K562 (cell line): ENCODE measurements around the gene HELZ.

Experiments used
- CTCF ChIP-seq, 3 experiments: IDR thresholded peaks in 2 of 3; conservative IDR thresholded peaks in 1 of 3; 2 replicates each; pipeline ENCODE4 v1.5.1; 2011 to 2012; ENCODE audit warnings: low read length in 3 of 3, mild to moderate bottlenecking in 3 of 3, control low read depth in 2 of 3, improper control_type of control experiment in 1 of 3, inconsistent platforms in 1 of 3, low read depth in 1 of 3, mixed read lengths in 1 of 3, moderate library complexity in 1 of 3; ENCODE audit not compliant: insufficient read depth in 2 of 3
- MAX ChIP-seq: sonication (generic); formaldehyde crosslinking; IDR thresholded peaks from 2 replicates; pipeline ENCODE4 v1.9.0; 2022; ENCODE audit warnings: mild to moderate bottlenecking, missing genetic modification reagents

- TF ChIP-seq CTCF (IDR thresholded peaks at IDR 0.05 in 2 of 3, conservative IDR thresholded peaks at IDR 0.05 in 1 of 3; ENCODE audit: insufficient read depth in 2 of 3, low read depth in 1 of 3, low read length in 3 of 3) (no peak), MAX (CRISPR knock-in tag) (no peak)
Observed at GRCh38 chr17:67026341-67026740, 218.7 kb downstream of the HELZ start.
